HK-2 (cell line): Measurements from ENCODE around the gene RGS6.

Experiments used
- DNase-seq: peaks from one replicate; pipeline ENCODE4 v3.0.0-alpha.2; 2018; ENCODE audit not compliant: unreplicated experiment

The RGS6 gene

DNA sequence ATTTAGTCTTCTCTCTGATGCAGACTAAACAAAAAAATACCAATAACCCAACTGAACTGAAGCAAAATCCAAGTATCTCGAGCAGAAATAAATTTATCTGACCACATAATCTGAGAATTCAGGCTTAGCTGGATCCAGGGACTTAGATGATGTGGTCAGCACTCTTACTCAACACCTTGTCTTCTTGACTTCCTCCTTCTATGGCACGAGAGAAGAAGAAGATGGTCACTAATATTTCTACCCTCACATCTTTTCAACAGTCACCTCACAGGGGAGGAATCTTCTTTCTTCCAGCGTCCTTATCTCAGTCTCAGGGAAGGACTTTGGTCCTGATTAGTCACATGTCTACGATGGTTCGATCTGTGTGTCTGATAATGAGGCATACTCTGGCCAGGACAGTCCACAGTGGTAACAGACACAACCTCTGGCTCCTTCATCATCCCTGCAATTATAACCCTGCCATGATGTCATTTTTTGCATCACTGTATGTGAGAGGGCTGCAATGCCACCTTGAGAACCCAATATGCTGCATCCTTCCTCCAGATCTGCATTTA lies 15.8 kb downstream of the RGS6 start:
- DNase-seq = no peak

DNA sequence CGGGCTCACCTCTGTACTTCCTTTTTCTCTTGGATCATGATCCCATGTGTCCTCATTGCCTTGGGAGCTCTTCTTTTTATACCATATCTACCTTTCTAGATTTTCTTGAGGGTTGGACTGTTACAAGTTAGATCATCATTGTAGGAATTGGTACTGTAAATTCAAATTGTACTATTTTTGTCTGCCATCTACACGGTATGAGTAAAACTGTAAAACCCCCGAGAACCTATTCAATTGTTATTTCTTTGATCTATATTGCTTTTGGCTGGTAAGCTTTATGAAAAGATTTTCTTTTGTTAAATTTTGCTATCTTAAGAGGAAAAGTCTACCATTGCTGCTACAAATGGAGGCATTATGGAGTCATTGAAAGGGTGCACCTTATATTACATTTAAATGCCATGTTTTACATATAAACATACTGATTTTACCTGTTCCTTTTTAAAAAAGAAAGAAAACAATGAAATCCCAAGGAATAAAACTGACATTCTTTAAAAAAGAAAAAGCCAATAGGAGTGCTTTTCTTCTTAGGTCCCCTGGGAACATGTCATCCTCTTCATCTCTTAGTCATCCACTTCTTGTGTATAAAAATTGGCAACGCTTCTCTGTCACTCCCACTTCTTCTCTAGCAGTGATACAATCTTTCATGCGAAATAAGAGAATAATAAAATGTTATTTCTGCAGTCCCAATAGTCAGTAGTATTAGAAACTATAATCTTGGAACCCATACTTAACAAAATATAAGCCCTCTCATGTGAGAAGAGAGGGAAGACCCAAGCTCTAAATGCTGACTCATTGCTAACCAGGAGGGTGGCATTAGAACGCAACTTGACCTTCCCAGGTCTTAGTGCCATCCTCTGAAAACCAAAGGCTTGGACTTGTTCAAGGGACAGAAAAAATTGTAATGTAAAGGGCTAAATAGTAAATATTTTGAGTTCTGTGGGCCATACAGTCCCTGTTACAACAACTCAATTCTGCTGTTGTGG lies 20.4 kb downstream of the RGS6 start:
- no peak for DNase-seq

DNA sequence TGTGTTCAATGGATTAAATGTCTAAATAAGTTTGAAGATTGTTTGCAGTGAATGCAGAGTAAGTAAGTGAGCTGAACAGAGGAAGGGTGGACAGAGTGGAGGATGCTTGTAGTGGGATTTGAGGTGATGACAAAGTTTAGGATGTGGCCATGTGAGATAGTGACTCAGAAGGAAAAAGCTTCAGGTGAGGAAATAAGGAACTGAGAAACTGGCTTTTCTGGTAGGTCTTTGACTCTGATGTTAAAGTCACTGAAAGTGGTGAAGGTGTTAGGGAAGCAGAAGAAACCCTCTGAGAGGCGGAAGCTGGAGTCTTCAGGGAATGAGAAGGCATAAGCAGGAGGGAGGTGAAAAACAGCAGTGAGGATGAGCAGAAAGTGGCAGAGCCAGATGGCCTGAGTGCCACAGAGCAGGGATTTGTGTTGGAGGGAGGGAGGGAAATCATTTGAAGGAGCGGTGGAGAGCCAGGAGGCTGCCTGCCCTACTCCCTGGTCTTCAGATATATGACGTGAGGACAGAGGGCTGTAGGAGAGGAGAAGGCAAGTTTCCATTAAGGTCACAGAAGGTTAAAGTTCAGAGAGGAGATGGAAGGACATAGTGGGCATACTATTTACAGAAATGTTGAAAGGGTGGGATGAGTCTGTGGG lies 24.8 kb downstream of the RGS6 start:
- DNase-seq = no peak

DNA sequence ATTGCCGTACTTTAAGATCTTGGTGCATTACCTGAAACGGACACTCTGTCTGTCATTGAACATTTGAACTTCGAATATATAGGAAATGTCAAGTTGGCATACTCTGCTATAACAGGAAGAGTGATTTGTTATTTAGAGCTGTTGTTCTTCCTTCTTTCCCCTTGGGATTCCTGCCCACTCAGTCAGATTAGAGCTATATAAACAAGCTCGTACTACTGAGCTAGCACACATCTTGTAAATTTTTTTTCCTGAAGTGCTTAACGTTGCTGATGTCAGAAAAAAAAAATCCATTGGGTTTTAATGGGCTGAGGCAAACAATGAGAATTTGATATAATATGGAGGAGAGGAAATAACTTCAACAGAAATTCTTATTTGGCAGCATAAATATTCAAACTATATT lies 26.8 kb downstream of the RGS6 start:
- no peak for DNase-seq

DNA sequence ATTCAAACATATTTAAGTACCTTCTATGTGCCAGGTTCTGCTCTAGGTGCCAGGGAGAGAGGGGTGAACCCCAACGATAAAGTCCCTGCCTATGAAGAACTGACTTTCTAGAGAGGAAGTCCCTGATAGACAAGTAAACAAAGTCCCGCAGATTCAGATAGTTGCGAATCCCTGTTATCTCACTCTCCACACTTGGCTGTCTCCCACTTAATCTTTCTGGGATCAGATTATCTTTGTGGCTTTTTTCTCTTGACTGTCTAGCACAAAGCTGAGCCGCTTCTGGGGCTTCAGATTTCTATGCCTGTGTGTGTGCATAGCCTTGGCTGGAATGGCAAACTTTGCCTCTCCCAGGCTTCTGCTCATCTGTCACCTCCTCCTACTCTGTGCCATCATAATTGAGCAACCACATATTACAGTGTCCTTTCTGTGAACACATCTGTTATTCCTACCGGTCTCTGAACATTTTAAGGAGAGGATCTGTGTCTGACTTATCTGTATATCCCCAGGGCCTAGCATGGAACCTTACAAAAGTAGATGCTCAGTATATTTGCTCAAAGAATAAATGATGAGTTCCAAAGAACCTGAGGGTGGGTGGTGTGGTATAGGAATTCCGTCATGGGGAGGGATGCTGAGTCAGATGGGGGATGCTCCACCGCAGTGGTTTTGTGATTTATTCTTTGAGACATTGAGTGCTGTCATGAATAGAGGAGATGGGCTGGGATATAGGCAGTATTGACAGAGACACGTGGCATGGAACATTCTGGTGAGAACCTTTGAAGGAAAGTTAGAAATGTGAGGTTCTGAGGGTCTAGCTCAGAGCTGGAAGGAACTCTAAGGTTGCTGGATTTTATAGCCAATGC lies 28.5 kb downstream of the RGS6 start:
- no peak for DNase-seq

DNA sequence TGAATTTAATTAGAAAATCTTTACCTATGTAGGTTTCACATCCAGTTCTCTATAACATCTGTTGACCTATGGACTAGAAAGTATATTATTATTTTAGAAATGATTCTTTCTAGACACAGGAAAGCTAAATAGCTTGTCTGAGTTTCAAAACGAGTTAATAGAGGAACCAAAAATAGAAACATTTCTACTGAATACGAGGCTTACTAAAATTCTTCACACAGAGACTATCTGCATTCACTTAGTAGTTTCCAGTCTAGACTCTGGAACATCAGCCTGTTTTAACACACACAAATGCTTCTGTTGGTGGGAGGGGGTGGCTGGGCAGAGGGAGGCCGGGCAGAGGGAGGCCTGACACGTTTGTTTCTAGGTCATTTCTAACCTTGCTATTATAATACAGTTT lies 29.7 kb downstream of the RGS6 start:
- no peak for DNase-seq

DNA sequence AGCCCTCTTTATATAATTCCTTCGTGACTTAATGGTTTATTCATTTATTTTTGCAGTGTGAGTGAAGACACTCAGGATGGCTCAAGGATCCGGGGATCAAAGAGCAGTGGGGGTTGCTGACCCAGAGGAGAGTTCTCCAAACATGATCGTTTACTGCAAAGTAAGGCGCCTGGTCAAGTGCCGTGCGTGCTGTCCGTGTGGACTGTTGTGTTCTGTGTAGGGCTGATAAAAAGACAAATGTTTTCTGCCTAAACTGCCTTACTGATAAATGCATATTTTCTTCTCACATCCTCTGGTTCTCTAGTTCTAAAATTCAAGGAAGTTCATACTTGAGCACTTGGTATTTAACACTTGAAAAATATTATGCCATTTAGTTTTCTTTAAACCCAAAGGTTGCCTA lies 32.5 kb downstream of the RGS6 start:
- DNase-seq = no peak

DNA sequence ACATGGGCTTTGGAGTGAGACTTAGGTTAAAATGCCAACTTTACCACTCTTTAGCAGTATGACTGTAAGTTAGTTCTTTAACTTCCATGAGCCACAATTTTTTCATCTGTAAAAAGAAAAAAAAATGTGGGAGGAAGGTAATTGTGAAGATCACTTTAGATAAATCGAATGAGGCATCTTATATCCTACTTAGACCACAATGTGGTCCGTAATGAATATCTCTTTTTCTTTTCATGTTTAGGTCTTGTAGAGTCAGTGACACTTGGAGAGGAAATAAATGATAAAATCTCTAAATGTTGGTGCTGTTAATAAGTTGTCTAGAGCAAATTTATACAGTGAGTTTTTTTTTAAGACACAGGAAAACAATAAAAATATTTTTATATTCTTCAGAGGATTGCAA lies 34.3 kb downstream of the RGS6 start:
- DNase-seq = no peak

DNA sequence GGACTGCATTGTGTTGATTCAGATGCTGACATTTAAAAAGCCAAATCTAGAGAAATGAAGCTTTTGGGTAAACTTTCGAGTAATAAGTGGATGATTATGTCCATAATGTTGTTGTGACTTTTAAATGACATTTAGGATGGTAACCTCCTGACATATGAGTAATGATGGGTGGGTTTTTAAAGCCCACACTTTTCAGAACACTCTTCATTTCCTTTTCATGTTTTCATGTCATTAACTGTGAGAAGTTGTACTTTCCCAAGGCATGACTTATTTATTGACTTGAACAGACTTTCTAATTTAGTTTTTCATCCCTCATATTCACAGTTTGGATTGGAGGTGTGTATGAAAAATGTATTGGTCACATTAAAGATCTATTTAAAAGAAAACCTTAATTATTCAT lies 35.5 kb downstream of the RGS6 start:
- no peak for DNase-seq

DNA sequence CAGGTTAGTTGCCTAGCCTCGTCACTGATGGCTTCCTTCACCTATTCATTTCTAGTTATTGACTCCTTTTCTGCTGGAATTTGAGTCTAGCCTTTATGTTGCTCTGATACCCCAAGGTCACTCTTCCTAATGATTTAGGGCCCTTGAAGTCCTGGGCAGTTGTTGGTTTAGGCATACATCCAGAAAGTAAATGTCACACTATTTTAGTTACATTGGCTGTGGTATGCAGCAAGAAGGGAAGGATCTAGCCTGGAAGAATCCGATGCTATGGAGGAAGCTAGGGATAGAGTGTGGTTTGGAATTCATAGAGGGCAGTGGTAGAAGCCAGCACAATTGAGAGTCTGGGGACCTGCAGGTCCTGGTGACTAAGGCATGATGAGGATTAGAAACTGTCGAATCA lies 38.0 kb downstream of the RGS6 start:
- no peak for DNase-seq

DNA sequence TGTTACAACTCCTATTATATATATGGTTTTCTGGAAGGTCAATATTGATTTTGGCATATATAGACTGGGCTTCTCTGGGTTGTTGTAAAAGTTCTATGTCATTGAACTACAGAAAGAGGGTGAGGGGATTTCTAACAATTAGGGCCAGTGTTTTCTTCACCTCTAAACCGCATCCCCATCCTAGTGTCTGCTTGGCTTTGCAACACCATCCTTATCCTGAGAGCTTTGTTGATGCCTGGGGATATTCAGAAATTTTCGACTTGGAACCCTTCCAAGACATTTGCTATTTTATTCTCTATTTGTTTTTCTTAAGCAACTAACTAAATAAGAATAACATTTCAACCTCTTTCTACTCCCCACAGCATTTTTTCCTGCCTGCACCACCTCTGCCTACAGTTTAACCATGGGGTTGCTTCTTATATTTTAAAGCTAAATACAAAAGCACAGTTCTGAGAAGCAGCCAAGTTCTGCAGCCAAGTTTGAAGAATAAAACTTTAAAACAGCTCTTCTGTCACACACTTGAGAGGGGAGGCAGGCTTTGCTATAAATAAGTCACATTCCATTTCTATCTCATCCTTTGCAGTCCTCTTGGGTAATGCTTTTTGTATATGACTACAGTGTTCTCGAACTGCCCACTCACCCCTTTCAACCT lies 53.4 kb downstream of the RGS6 start:
- DNase-seq = no peak

DNA sequence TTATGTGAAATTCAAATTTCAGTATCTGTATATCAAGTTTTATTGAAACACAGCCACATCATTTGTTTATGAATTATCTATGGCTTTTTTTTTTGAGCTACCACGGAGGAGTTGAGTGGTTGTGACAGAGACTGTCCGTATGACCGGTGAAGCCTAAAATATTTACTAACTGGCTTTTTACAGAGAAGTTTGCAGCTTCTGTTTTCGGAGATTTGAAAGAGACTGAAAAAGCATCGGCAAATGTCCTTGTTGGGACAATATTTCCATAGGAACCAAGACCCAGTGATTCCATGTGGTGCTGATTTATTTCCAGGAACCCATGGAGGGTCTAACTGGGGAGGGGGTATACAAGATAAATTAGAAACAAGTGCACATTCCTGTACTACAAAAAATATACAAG lies 56.2 kb downstream of the RGS6 start:
- no peak for DNase-seq

DNA sequence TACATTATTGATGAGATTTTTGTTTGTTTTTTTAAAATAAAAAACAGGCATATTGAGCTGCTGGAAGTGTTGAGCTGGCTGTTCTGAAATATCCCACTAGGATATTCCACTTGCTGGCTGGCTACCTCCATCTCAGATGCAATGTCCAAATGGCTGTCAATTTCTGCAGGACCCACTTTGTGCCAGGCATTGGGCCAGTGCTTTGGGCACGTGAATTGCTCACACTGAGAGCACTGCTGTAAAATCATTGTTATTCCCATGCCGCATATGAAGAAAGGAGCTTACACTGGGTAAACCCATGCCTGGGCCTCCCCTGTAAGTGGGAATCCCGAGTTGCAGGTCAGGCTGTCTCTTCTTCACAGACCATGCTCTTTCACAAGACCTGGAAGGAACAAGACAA lies 56.7 kb downstream of the RGS6 start:
- DNase-seq = no peak

DNA sequence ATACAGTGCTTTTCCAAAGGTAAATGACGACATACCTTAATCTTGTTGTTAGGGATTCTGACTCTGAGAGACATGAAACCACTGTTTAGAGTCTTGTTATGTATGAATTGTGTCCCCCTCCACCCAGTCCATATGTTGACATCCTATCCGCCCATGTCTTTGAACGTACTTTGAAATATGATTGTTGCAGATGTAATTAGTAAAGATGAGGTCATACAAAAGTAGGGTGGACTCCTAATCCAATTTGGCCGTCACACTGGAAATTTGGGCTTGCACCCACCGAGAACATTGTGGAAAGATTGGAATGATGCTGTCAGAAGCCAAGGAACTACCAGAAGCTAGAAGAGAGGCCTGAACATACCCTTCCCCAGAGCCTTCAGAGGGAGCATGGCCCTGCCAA lies 62.2 kb downstream of the RGS6 start:
- no peak for DNase-seq

DNA sequence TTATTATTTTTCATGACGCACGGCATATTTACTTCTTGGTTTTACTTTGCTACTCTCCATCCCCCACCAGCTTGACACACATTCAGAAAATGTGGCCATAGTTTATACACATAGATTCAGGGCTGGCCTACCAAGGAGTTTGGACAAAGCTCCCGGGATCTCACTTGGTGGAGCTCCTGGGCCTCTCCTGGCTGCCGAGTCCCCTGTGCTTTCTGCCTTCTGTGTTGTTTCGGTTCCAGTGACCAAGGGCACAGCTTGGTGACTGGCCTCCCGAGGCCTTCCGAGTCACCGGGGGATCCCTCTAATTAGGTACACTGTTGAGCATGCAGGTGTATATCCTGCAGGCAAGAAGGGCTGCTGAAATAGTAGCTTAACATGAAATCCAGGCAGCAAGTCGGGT lies 63.5 kb downstream of the RGS6 start:
- no peak for DNase-seq

DNA sequence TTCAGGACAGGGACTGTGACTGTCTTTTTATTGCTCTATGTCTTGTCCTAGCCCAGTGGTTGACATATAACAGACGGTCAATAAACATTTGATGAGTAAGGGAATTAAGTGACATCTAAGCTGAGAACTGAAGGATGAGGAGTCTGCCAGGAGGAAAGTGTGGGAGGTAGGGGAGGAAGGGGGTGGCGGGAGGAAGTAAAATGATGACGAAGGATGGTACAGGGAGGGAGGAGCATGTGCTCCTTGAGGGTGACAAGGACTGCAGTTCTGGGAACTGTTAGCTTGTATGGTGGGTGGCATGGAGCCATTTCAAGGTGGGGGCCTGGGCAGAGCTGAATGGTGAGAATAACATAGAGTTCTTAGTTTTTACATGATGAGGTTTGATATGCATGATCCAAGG lies 64.4 kb downstream of the RGS6 start:
- DNase-seq = no peak

DNA sequence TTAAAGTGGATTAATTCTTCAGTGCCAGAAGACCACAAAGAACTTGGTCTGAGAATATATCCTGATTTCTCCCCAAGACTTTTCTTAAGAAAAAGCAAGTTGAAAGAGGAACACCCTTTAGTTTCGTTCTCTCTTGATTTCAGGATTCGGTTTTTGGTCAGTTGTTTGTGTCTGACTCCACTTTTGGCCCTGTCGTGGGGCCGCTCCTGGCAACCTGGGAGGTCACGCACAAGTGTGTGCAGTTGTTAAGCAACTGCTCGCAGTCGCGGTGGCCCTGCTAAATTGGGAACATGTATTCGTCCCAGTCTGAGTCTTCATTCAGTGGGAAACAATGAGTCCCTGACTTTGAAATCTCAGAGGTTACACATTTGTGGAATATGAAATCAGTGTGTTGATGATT lies 68.7 kb downstream of the RGS6 start:
- no peak for DNase-seq

DNA sequence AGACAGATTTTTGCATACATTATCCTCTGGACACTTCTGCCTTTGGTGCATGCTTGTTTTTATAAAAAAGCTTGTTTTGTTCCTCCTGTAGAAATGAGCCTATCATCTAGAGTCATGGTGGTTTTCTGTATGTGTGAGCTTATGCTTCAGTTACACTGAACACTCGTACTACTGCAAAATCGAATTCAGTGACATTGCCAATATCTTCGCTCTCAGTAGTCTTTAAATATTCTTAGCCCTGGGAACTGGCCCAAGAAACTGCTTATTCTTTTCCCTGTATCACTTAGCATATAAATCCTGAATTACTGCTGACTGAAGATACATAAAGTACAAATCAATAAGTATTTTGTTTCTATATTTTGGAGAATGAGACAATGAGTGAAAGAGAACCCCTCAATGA lies 70.5 kb downstream of the RGS6 start:
- DNase-seq = no peak

DNA sequence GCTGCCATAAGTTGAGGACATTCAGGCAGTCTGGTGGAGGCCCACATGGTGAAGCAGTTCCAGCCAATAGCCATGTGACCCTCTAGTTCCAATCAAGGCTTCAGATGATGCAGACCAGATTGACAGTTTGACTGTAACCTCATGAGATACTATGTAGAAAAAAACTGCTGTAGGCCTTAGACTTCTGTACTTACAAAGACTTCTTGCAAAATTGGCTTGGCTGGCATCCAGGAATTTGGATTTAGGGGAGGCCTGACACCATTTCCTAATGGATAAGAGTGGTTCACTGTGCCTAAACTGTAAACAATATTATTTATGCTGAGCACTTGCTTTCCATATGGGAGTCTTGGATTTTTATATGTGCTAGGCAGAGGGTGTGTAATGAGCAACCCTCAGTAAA lies 76.4 kb downstream of the RGS6 start:
- DNase-seq = no peak

DNA sequence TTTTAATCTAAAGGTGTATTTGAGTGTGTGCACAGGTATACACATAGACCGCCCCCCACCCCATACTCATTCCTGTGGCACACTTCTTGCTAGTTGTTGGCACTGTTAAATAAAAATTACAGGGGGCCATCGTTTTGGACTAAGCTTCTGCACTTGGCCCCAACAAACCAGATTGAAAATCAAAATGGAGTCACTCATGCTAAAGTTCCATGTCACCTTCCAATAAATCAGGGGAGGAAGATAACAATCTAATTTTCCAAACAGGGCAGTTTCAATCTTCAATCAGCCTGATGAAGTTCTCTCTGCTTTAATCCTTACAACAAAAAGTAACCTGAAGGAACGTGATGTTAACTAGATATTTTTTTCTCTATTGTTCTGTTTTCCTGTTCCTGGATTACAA lies 78.2 kb downstream of the RGS6 start:
- DNase-seq = no peak

DNA sequence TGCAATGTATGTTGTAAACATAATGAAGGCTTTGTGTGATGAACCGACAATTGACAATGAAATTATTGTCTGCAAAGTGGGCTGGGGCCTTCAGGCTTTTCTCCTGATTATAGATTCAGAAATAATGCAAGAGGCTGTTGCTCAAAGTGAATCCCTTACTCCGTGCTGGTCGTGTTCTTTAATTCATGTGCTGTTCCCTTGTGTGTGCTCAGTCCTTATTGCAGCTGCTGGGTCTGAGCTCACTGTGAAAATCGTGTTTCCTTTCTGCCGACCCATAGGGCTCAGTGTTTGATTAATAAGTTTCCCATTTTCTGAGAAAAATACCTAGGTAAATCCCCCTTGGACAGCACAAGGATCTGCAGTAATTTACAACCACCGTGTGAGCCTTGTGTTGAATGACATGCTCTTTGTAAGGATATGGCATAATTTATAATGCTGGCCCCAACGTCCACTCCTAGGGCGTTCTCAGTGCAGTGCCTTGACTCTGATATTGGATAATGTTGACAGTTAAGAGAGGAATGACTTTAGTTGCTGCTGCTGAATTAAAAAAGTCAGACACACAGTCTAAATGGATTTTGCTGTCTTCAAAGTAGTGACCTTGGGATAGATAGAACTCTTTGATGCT lies 81.6 kb downstream of the RGS6 start:
- no peak for DNase-seq
